GM18907 (cell line): Measurements from ENCODE around the gene CTNNA1.

Experiments used
- ATAC-seq: cut with Tn5 transposase; IDR thresholded peaks from one replicate; pipeline ENCODE4 v1.9.1; 2021; ENCODE audit warnings: mild to moderate bottlenecking, moderate library complexity; ENCODE audit not compliant: unreplicated experiment

Gene CTNNA1

GRCh38 chr5:138956801-138957200, 203.6 kb downstream of the CTNNA1 start:
- ATAC-seq: no peak

- no peak for ATAC-seq
Measured at GRCh38 chr5:138960145-138960692, 207.0 kb downstream of the CTNNA1 start.

GRCh38 chr5:138961221-138961620, 208.0 kb downstream of the CTNNA1 start:
- ATAC-seq: no peak

- no peak for ATAC-seq
Measured at GRCh38 chr5:138961729-138962128, 208.5 kb downstream of the CTNNA1 start.

GRCh38 chr5:138962614-138963370, 209.6 kb downstream of the CTNNA1 start:
- no peak for ATAC-seq

- no peak for ATAC-seq
Measured at GRCh38 chr5:138963763-138964371, 210.6 kb downstream of the CTNNA1 start.

- ATAC-seq: no peak
Measured at GRCh38 chr5:138964647-138965201, 211.5 kb downstream of the CTNNA1 start.

GRCh38 chr5:138965626-138966025, 212.4 kb downstream of the CTNNA1 start:
- ATAC-seq: no peak

GRCh38 chr5:138966236-138966985, 213.2 kb downstream of the CTNNA1 start:
- no peak for ATAC-seq

- ATAC-seq: no peak
Measured at GRCh38 chr5:138967791-138968448, 214.7 kb downstream of the CTNNA1 start.

GRCh38 chr5:138968601-138969000, 215.4 kb downstream of the CTNNA1 start:
- ATAC-seq: no peak

GRCh38 chr5:138969323-138970002, 216.2 kb downstream of the CTNNA1 start:
- no peak for ATAC-seq

- ATAC-seq: no peak
Measured at GRCh38 chr5:138972230-138972629, 219.0 kb downstream of the CTNNA1 start.

GRCh38 chr5:138972836-138973235, 219.6 kb downstream of the CTNNA1 start:
- ATAC-seq: no peak

GRCh38 chr5:138974227-138975063, 221.2 kb downstream of the CTNNA1 start:
- ATAC-seq: no peak

GRCh38 chr5:138975098-138975847, 222.0 kb downstream of the CTNNA1 start:
- no peak for ATAC-seq

- ATAC-seq: no peak
Measured at GRCh38 chr5:138978080-138978479, 224.9 kb downstream of the CTNNA1 start.

- ATAC-seq: no peak
Measured at GRCh38 chr5:138978581-138978980, 225.4 kb downstream of the CTNNA1 start.
